ENCODE measurements around the gene GRK5. TPM values are rescaled to one million over a fixed set of nuclear protein-coding genes. Genes with fewer than 3 reads are reported as not detected.

The GRK5 gene
- total RNA-seq, 1 experiment from 2014 or later = 58.2 TPM

GRCh38 chr10:119296703-119297102, 89.3 kb downstream of the GRK5 start:
- Histone ChIP-seq H3K4me1 (ENCODE audit: insufficient read depth, low read length, poor library complexity, severe bottlenecking) (peaks cover 7% of the 10 kb centered on the region), H3K27me3 (replicated peaks; ENCODE audit: insufficient read depth, low read depth, low read length, poor library complexity) (no peaks in the 10 kb centered on the region), H3K9me3 (ENCODE audit: low read depth, low read length, poor library complexity, severe bottlenecking) (no peaks in the 10 kb centered on the region), H3K36me3 (ENCODE audit: insufficient read depth, low read length, poor library complexity, severe bottlenecking) (no peaks in the 10 kb centered on the region), H3K27ac (ENCODE audit: low read depth, low read length, poor library complexity, severe bottlenecking) (no peak overlapping the region), H3K4me3 (ENCODE audit: low read depth, low read length, poor library complexity, severe bottlenecking) (no peak overlapping the region)
- TF ChIP-seq EZH2 (IDR thresholded peaks at IDR 0.05; ENCODE audit: borderline replicate concordance, low read depth, low read length, poor library complexity, severe bottlenecking) = no peak
- no peak for TF ChIP-seq CTCF (conservative IDR thresholded peaks at IDR 0.05; ENCODE audit: low read depth, low read length)
- CTCF ChIA-PET = no interaction called here
- intact Hi-C loops (cut with micrococcal nuclease; ENCODE audit: unreplicated experiment) = no loop called here
- POLR2A ChIA-PET (ENCODE audit: low non-redundant PET) = no interaction called here
- no TSS peak for BruUV-seq (replicated peaks)
- DNase-seq (ENCODE audit: low spot score) = no peak

GRCh38 chr10:119297207-119297968, 90.0 kb downstream of the GRK5 start:
- TF ChIP-seq CTCF (conservative IDR thresholded peaks at IDR 0.05; ENCODE audit: low read depth, low read length) = no peak
- no peak for TF ChIP-seq EZH2 (IDR thresholded peaks at IDR 0.05; ENCODE audit: borderline replicate concordance, low read depth, low read length, poor library complexity, severe bottlenecking)

GRCh38 chr10:119298810-119299209, 91.4 kb downstream of the GRK5 start:
- H3K4me3 ChIP-seq (ENCODE audit: low read depth, low read length, poor library complexity, severe bottlenecking) = no peak overlapping the region
- H3K27ac ChIP-seq (ENCODE audit: low read depth, low read length, poor library complexity, severe bottlenecking) = no peak overlapping the region
- H3K36me3 ChIP-seq (ENCODE audit: insufficient read depth, low read length, poor library complexity, severe bottlenecking) = no peaks in the 10 kb centered on the region
- ChIA-PET CTCF (interaction anchor here (0.6 kb wide), 1 partner anchor 36 kb away, joined by 3 read pairs; no protein-coding TSS in a partner anchor), POLR2A (ENCODE audit: low non-redundant PET) (no interaction called here)
- no peaks in the 10 kb centered on the region for H3K9me3 ChIP-seq (ENCODE audit: low read depth, low read length, poor library complexity, severe bottlenecking)
- no peak for DNase-seq (ENCODE audit: low spot score)
- TF ChIP-seq EZH2 (IDR thresholded peaks at IDR 0.05; ENCODE audit: borderline replicate concordance, low read depth, low read length, poor library complexity, severe bottlenecking) (no peak), CTCF (conservative IDR thresholded peaks at IDR 0.05; ENCODE audit: low read depth, low read length) (no peak)
- H3K27me3 ChIP-seq (replicated peaks; ENCODE audit: insufficient read depth, low read depth, low read length, poor library complexity) = no peaks in the 10 kb centered on the region
- intact Hi-C loops (cut with micrococcal nuclease; ENCODE audit: unreplicated experiment) = no loop called here
- BruUV-seq (replicated peaks) = no TSS peak
- peaks cover 7% of the 10 kb centered on the region for H3K4me1 ChIP-seq (ENCODE audit: insufficient read depth, low read length, poor library complexity, severe bottlenecking)

More at GRCh38 chr10:119297207-119297968, 90.0 kb downstream of the GRK5 start:
- H3K4me3 ChIP-seq (ENCODE audit: low read depth, low read length, poor library complexity, severe bottlenecking) = no peak overlapping the region
- H3K9me3 ChIP-seq (ENCODE audit: low read depth, low read length, poor library complexity, severe bottlenecking) = no peaks in the 10 kb centered on the region
- peaks cover 7% of the 10 kb centered on the region for H3K4me1 ChIP-seq (ENCODE audit: insufficient read depth, low read length, poor library complexity, severe bottlenecking)
- H3K27ac ChIP-seq (ENCODE audit: low read depth, low read length, poor library complexity, severe bottlenecking) = no peak overlapping the region
- no peaks in the 10 kb centered on the region for H3K36me3 ChIP-seq (ENCODE audit: insufficient read depth, low read length, poor library complexity, severe bottlenecking)
- no TSS peak for BruUV-seq (replicated peaks)
- ChIA-PET POLR2A (ENCODE audit: low non-redundant PET) (no interaction called here), CTCF (no interaction called here)
- intact Hi-C loops (cut with micrococcal nuclease; ENCODE audit: unreplicated experiment) = no loop called here
- no peak for DNase-seq (ENCODE audit: low spot score)
- H3K27me3 ChIP-seq (replicated peaks; ENCODE audit: insufficient read depth, low read depth, low read length, poor library complexity) = no peaks in the 10 kb centered on the region
